HL-60 (cell line): ENCODE measurements around the gene CLSTN3.
"Not testable (repeated sequence)": the region's sequence is repeated elsewhere in the genome, so short reads cannot be mapped to it uniquely, and the experiment has no call there.

Experiments
- DNase-seq, 2 experiments: peaks; one replicate each; pipeline ENCODE4 v3.0.0-alpha.2; 2010 to 2020; ENCODE audit warnings: low read depth in 1 of 2, low spot score in 1 of 2
- H3K27ac ChIP-seq: fragments of 250-450 bp; sonication (Bioruptor Pico); replicated peaks from 2 replicates; pipeline ENCODE4 v1.5.1; 2020; ENCODE audit warnings: mild to moderate bottlenecking, moderate library complexity
- H3K27me3 ChIP-seq: fragments of 250-450 bp; sonication (Bioruptor Pico); 2 replicates; pipeline ENCODE4 v1.5.1; 2021; ENCODE audit warnings: mild to moderate bottlenecking, moderate library complexity; ENCODE audit not compliant: insufficient read depth, poor library complexity, severe bottlenecking
- H3K4me3 ChIP-seq: replicated peaks from 2 replicates; pipeline ENCODE4 v1.5.1; 2011; ENCODE audit warnings: mild to moderate bottlenecking, control low read depth, low read length; ENCODE audit not compliant: insufficient read depth
- CTCF ChIP-seq: IDR thresholded peaks from one replicate; pipeline ENCODE4 v1.5.1; 2011; ENCODE audit warnings: low read length, control low read depth, inconsistent platforms; ENCODE audit not compliant: insufficient read depth
- GABPA ChIP-seq: IDR thresholded peaks from 2 replicates; pipeline ENCODE4 v1.6.1; 2012; ENCODE audit warnings: low read depth
- POLR2AphosphoS5 ChIP-seq: IDR thresholded peaks from 2 replicates; pipeline ENCODE4 v1.6.1; 2012; ENCODE audit warnings: low read depth
- REST ChIP-seq: IDR thresholded peaks from 2 replicates; pipeline ENCODE4 v1.6.1; 2012; ENCODE audit warnings: low read depth; ENCODE audit not compliant: insufficient replicate concordance
- SPI1 ChIP-seq: IDR thresholded peaks from 2 replicates; pipeline ENCODE4 v1.6.1; 2012; ENCODE audit warnings: low read depth, mild to moderate bottlenecking, borderline replicate concordance

The CLSTN3 gene

GRCh38 chr12:7102582-7102981 is 27.6 kb upstream of the CLSTN3 start:
- no peak for DNase-seq
- no peak overlapping the region for H3K27ac ChIP-seq
- H3K4me3 ChIP-seq = no peak overlapping the region
- TF ChIP-seq REST = no peak
- TF ChIP-seq CTCF = no peak
- TF ChIP-seq SPI1 = no peak
- TF ChIP-seq POLR2AphosphoS5 = no peak
- TF ChIP-seq GABPA = no peak
- no peaks in the 10 kb centered on the region for H3K27me3 ChIP-seq

GRCh38 chr12:7103837-7104584 is 26.2 kb upstream of the CLSTN3 start:
- Histone ChIP-seq H3K4me3 (no peak overlapping the region), H3K27me3 (no peaks in the 10 kb centered on the region), H3K27ac (no peak overlapping the region)
- DNase-seq = no peak
- no peak for TF ChIP-seq SPI1
- TF ChIP-seq REST = no peak
- TF ChIP-seq POLR2AphosphoS5 = no peak
- TF ChIP-seq CTCF = no peak
- TF ChIP-seq GABPA = no peak

GRCh38 chr12:7106082-7106481 is 24.1 kb upstream of the CLSTN3 start:
- TF ChIP-seq CTCF (no peak), POLR2AphosphoS5 (no peak), REST (no peak), GABPA (no peak), SPI1 (no peak)
- H3K4me3 ChIP-seq = no peak overlapping the region
- no peak for DNase-seq
- no peaks in the 10 kb centered on the region for H3K27me3 ChIP-seq
- H3K27ac ChIP-seq = no peak overlapping the region

- DNase-seq, H3K4me3 ChIP-seq, H3K27me3 ChIP-seq: not testable (repeated sequence)
- H3K27ac ChIP-seq = peak overlapping the region; percentile 95
Observed at GRCh38 chr12:7107181-7107580, 23.0 kb upstream of the CLSTN3 start.
